Gastroesophageal sphincter (tissue), 4 donors: Measurements from ENCODE around the gene SNX9. TPM values are rescaled to one million over a fixed set of nuclear protein-coding genes. Genes with fewer than 3 reads are reported as not detected.

Experiments
- ATAC-seq: fragments of 150-250 bp; one replicate; pipeline ENCODE4 v1.9.1; 2016; ENCODE audit warnings: mild to moderate bottlenecking, moderate library complexity
- H3K27ac ChIP-seq, 4 donors: fragments of 200-600 bp; sonication (generic) in 3 of 4; 1 replicate in 3 of 4; 2 replicates in 1 of 4; pipeline ENCODE4 v1.5.1; 2016 to 2019
- H3K27me3 ChIP-seq: fragments of 200-600 bp; sonication (generic); one replicate; pipeline ENCODE4 v1.5.1; 2019
- H3K36me3 ChIP-seq, 2 donors: fragments of 200-600 bp; sonication (generic); one replicate each; pipeline ENCODE4 v1.5.1; 2019; ENCODE audit warnings: control low read depth in 1 of 2
- H3K4me1 ChIP-seq, 3 donors: fragments of 200-600 bp; sonication (generic); 1 replicate in 2 of 3; 2 replicates in 1 of 3; pipeline ENCODE4 v1.5.1; 2016 to 2019; ENCODE audit warnings: control low read depth in 2 of 3
- H3K4me3 ChIP-seq, 2 donors: fragments of 200-600 bp; sonication (generic); one replicate each; pipeline ENCODE4 v1.5.1; 2019; ENCODE audit warnings: mild to moderate bottlenecking in 1 of 2, moderate library complexity in 1 of 2
- H3K9me3 ChIP-seq, 3 donors: fragments of 200-600 bp; sonication (generic); one replicate each; pipeline ENCODE4 v1.5.1; 2017 to 2019; ENCODE audit warnings: control low read depth in 2 of 3
- EP300 ChIP-seq: sonication (generic); formaldehyde crosslinking; IDR thresholded peaks from one replicate; pipeline ENCODE4 v1.6.1; 2017; ENCODE audit warnings: antibody characterized with exemption, mild to moderate bottlenecking
- POLR2A ChIP-seq, 2 donors: fragments of 450-650 bp; IDR thresholded peaks; one replicate each; pipeline ENCODE4 v1.6.1; 2017; ENCODE audit warnings: antibody characterized with exemption in 2 of 2, mild to moderate bottlenecking in 2 of 2, moderate library complexity in 1 of 2
- POLR2AphosphoS5 ChIP-seq: sonication (generic); formaldehyde crosslinking; IDR thresholded peaks from one replicate; pipeline ENCODE4 v1.6.1; 2017; ENCODE audit warnings: antibody characterized with exemption
- WGBS, 2 donors: methylation state at CpG; one replicate each; pipeline ENCODE4 v1.1.5; 2018; ENCODE audit warnings: low coverage in 1 of 2; 5-methylcytosine and 5-hydroxymethylcytosine counted together
- total RNA-seq, 4 donors: library from RNA; depleted of rRNA; stranded (reverse); fragments of >200 nt; gene quantifications; one replicate each; pipeline ENCODE4 v1.1.0, GENCODE V29; 2016
- TF ChIP-seq, protein P1 (sequence below), 4 experiments: fragments of 200-600 bp in 2 of 4; fragments of 450-650 bp in 2 of 4; sonication (generic) in 1 of 4; IDR thresholded peaks; one replicate each; pipeline ENCODE4 v1.5.1; 2017 to 2019; ENCODE audit warnings: antibody characterized with exemption in 4 of 4, mild to moderate bottlenecking in 2 of 4, moderate library complexity in 2 of 4

The SNX9 gene
- total RNA-seq, 4 donors from 2014 or later = 68.3 to 101 (median 85.0) TPM

DNA sequence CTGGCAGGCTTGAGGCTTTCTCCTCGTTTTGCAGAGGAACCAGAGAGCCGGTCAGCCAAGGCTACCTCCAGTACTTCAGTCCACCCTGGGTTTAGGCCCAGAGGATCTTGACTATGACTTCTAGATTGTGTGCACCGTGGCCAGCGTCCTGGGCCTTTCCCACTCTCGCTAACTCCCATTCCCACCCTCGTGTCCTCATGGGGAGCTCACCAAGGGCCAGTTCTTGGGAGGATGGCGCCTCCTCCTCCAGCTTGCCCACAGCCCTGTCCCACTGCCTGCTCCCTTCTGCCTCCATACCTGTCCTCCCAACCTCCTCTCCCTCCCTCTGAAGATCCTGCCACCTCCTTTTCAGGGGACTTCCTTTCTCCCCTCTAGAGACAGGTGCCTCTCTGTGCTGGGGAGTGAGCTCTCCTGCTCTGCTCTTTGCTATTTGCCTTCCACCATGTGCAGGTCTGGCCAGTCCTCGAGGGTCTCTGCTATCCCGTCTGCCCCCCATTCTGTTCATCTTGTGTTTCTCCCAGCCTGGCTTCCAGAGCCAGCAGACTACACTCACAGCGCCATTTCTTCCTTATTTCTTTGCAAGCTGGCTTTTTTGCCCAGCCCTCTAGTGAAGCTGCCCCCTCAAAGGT, 154.2 kb downstream of the SNX9 start:
- Histone ChIP-seq H3K27ac (no peak overlapping the region), H3K27me3 (no peaks in the 10 kb centered on the region), H3K9me3 (no peaks in the 10 kb centered on the region), H3K4me3 (no peak overlapping the region), H3K4me1 (peaks cover 0 to 15% (median 5%) of the 10 kb centered on the region in 3 donors), H3K36me3 (no peaks in the 10 kb centered on the region)
- no peak for TF ChIP-seq EP300
- 84 to 93% methylated on average over 4 to 10 of the region's 10 CpGs for WGBS, 2 donors
- ATAC-seq = no peak

DNA sequence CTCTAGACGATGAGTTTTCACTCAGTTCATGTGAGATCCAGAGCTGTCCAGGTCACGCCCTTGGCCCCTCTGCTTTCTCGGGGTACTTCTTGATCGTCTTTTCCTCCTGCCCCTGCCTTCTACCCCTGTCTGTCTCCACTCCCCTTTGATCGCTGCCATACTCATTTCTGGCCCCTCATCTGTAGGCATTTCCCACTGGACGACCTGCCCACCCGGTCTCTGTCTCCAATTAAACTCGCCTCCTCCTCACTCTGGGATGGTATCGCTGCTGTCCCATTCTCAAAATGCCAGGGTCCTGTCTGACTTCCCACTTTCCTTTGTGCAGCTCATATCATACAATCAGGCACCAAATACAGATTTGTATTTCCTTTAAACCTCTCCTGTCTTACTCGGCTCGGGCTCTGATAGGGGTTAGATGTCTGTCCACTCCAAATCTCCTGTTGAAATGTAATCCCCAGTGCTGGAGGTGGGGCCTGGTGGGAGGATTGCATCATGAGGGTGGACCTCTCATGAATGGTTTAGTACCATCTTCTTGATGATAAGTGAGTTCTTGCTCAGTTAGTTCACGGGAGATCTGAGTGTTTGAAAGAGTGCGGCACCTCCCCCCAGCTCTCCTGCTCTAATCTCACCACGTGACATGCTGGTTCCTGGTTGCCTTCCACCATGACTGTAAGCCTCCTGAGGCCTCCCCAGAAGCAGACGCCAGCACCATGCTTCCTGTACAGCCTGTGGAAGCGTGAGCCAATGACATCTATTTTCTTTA, 155.2 kb downstream of the SNX9 start:
- no peak overlapping the region for H3K27ac ChIP-seq
- no peaks in the 10 kb centered on the region for H3K27me3 ChIP-seq
- peaks cover 0 to 24% (median 5%) of the 10 kb centered on the region in 3 donors for H3K4me1 ChIP-seq
- H3K9me3 ChIP-seq = no peaks in the 10 kb centered on the region
- no peaks in the 10 kb centered on the region for H3K36me3 ChIP-seq
- ATAC-seq = no peak
- WGBS, 2 donors = 81 to 88% methylated on average over 11 to 16 of the region's 16 CpGs
- no peak overlapping the region for H3K4me3 ChIP-seq
- TF ChIP-seq EP300 (no peak), POLR2AphosphoS5 (no peak), POLR2A (IDR thresholded peaks at IDR 0.05) (no peak)
- TF ChIP-seq, protein P1, sequence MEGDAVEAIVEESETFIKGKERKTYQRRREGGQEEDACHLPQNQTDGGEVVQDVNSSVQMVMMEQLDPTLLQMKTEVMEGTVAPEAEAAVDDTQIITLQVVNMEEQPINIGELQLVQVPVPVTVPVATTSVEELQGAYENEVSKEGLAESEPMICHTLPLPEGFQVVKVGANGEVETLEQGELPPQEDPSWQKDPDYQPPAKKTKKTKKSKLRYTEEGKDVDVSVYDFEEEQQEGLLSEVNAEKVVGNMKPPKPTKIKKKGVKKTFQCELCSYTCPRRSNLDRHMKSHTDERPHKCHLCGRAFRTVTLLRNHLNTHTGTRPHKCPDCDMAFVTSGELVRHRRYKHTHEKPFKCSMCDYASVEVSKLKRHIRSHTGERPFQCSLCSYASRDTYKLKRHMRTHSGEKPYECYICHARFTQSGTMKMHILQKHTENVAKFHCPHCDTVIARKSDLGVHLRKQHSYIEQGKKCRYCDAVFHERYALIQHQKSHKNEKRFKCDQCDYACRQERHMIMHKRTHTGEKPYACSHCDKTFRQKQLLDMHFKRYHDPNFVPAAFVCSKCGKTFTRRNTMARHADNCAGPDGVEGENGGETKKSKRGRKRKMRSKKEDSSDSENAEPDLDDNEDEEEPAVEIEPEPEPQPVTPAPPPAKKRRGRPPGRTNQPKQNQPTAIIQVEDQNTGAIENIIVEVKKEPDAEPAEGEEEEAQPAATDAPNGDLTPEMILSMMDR (IDR thresholded peaks at IDR 0.05) = no peak

DNA sequence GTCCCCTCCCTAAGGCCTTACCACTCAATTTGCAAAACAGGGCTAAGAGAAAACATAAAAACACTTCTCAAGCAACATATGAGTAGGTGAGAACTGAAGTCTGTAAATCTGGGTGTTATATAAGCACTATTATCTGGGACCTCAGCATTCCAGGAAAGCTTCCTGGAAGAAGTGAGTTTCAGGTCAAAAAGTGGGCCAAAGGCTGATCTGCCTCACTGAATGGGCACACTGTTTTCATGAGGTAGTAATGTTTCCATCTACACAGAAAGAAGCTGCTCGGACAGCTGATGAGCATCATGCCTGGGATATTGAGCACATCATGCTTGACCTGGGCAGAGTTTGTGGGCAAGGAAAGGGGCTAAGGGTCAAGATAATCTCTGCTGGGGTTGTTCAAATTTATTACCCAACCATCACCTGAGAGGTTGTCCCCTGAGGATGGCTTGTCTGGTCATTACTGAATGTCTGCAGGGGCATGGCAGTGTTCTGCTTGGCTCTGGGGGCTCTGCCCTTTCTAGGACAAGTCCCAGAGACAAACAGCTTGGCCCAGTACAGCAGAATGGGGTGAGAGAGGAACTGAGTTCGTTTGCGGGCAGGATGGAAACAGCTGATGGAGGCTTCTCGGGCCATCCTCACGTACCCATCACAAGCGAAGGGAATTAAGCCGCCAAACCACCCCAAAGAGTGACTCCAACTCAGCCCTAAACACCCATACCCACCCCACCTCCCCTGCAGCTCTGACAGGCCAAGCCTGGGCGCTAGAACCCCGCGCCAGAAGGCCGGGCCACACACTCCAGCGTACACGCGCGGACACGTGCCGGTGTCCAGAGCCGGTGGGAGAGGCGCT, 157.5 kb downstream of the SNX9 start:
- peak; percentile 20 for ATAC-seq
- H3K27me3 ChIP-seq = no peaks in the 10 kb centered on the region

DNA sequence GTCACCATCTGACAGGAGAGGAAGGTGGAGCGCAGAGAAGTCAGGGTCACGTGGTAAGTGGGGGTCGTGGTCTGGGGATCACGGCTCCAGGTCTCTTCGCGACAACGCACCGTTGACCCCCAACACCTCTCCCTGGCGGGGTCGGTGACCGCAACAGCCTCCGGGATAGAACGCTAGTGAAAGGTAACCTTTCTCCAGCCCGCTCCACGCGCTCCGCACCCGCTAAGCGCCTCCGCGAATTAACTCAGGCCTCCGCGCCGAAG, 158.0 kb downstream of the SNX9 start:
- Histone ChIP-seq H3K36me3 (no peaks in the 10 kb centered on the region), H3K4me3 (peak overlapping the region; percentile 90 to 93), H3K27me3 (no peaks in the 10 kb centered on the region), H3K9me3 (no peaks in the 10 kb centered on the region), H3K27ac (peak overlapping the region; percentile 83 to 92 (median 86)), H3K4me1 (peaks cover 0 to 53% (median 8%) of the 10 kb centered on the region in 3 donors)
- no CpG with 5 or more reads among the region's 24 CpGs for WGBS, 2 donors
- no peak for ATAC-seq
- no peak for TF ChIP-seq EP300
- TF ChIP-seq, protein P1 (IDR thresholded peaks at IDR 0.05) = no peak
- TF ChIP-seq POLR2AphosphoS5 = no peak
- TF ChIP-seq POLR2A (IDR thresholded peaks at IDR 0.05) = no peak

More for the DNA sequence above, 157.5 kb downstream of the SNX9 start:
- Histone ChIP-seq H3K4me1 (peaks cover 0 to 47% (median 5%) of the 10 kb centered on the region in 3 donors), H3K9me3 (no peaks in the 10 kb centered on the region), H3K4me3 (peak overlapping the region; percentile 90 to 93), H3K27ac (peak overlapping the region; percentile 83 to 92 (median 86)), H3K36me3 (no peaks in the 10 kb centered on the region)
- WGBS, 2 donors = 84% methylated on average over 1 of the region's 19 CpGs; no CpG with 5 or more reads in 1 of the 2 donors
- TF ChIP-seq POLR2A (IDR thresholded peaks at IDR 0.05) = no peak
- TF ChIP-seq, protein P1 (IDR thresholded peaks at IDR 0.05) = no peak

DNA sequence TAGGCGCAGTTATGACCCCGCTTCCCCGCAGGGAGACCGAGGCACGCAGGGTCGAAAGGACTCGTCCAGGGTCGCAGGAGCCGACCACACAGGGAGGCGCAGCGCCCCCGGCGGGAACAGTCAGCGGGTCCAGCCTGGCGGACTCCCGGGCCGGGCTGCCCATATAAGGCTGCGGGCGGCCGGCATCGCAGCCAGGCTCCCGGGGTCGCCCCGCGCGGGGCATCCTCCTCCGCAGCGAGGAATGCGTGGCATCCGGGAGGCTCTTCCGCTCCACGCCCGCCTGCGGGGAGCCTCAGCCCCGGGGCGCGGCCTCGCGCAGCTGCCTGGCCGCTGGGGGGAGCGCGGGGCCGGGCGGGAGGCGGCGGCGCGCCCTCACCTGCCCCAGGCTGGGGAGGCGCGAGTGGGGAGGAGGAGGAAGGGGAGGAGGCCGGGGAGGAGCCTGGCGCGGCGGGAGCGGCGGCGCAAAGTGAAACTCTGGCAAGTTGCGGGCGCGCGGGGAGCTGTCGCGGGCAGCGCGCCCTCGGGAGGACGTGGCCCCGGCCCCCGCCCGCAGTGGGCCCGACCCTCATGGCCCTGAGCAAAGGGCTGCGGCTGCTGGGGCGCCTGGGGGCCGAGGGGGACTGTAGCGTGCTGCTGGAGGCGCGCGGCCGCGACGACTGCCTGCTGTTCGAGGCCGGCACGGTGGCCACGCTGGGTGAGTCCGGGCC, 158.5 kb downstream of the SNX9 start, which contains the start of gene SYNJ2:
Gene SYNJ2, plus strand, starts transcription at position 469 of the 707 bp plus-strand sequence. Its CDS starts 99 bp downstream, at position 568.
- Histone ChIP-seq H3K4me3 (peak within 1 kb of the TSS; percentile 90 to 93), H3K27ac (peak within 1 kb of the TSS; percentile 83 to 92 (median 86)), H3K36me3 (no peaks in the 10 kb centered on the region), H3K4me1 (peaks cover 0 to 57% (median 8%) of the 10 kb centered on the region in 3 donors), H3K9me3 (no peaks in the 10 kb centered on the region), H3K27me3 (no peaks in the 10 kb centered on the region)
- peak; percentile 92 for ATAC-seq
- WGBS, 2 donors = no CpG with 5 or more reads among the region's 86 CpGs
- TF ChIP-seq POLR2AphosphoS5 (peak; percentile 50), POLR2A (IDR thresholded peaks at IDR 0.05) (peak; percentile 70 to 76), EP300 (no peak)
- TF ChIP-seq, protein P1 (IDR thresholded peaks at IDR 0.05) = peak in 3 of 4 experiments; percentile 63 to 80 (median 75)
